Esophagus muscularis mucosa (tissue), 4 donors: ENCODE data around the gene VDR. TPM values are rescaled to one million over a fixed set of nuclear protein-coding genes. Genes with fewer than 3 reads are reported as not detected.

ENCODE experiments used
- DNase-seq: peaks from one replicate; pipeline ENCODE4 v3.0.0-alpha.2; 2017; ENCODE audit errors: extremely low spot score
- H3K27ac ChIP-seq, 4 donors: fragments of 200-600 bp; sonication (generic); replicated peaks in 1 of 4; 1 replicate in 3 of 4; 2 replicates in 1 of 4; pipeline ENCODE4 v1.5.1; 2016 to 2019; ENCODE audit warnings: mild to moderate bottlenecking in 1 of 4
- H3K27me3 ChIP-seq, 4 donors: fragments of 200-600 bp; sonication (generic); one replicate each; pipeline versions ENCODE4 v1.5.1 to v1.6.0; 2016 to 2019
- H3K36me3 ChIP-seq, 4 donors: fragments of 200-600 bp; sonication (generic); one replicate each; pipeline ENCODE4 v1.5.1; 2016 to 2019
- H3K4me1 ChIP-seq, 4 donors: fragments of 200-600 bp; sonication (generic); one replicate each; pipeline ENCODE4 v1.5.1; 2016 to 2019
- H3K4me3 ChIP-seq, 4 donors: fragments of 200-600 bp; sonication (generic); 1 replicate in 2 of 4; 2 replicates in 2 of 4; pipeline ENCODE4 v1.5.1; 2016 to 2019; ENCODE audit warnings: mild to moderate bottlenecking in 4 of 4, moderate library complexity in 1 of 4
- H3K9me3 ChIP-seq, 4 donors: fragments of 200-600 bp; sonication (generic); 1 replicate in 3 of 4; 2 replicates in 1 of 4; pipeline ENCODE4 v1.5.1; 2016 to 2019
- EP300 ChIP-seq: sonication (generic); formaldehyde crosslinking; IDR thresholded peaks from one replicate; pipeline ENCODE4 v1.6.1; 2017; ENCODE audit warnings: antibody characterized with exemption
- POLR2A ChIP-seq: fragments of 450-650 bp; IDR thresholded peaks from one replicate; pipeline ENCODE4 v1.6.1; 2017; ENCODE audit warnings: antibody characterized with exemption, moderate library complexity, mild to moderate bottlenecking, low read depth
- POLR2AphosphoS5 ChIP-seq, 2 donors: sonication (generic); formaldehyde crosslinking; IDR thresholded peaks; one replicate each; pipeline ENCODE4 v1.6.1; 2017; ENCODE audit warnings: antibody characterized with exemption in 2 of 2
- WGBS: methylation state at CpG from one replicate; pipeline ENCODE4 v1.1.5; 2018; 5-methylcytosine and 5-hydroxymethylcytosine counted together
- intact Hi-C: fragments of 100-400 bp; cut with DNase I; formaldehyde crosslinking; loops from one replicate; pipeline ENCODE4 v1.15.1; 2023
- total RNA-seq, 4 donors: library from RNA; depleted of rRNA; stranded (reverse); fragments of >200 nt; gene quantifications; one replicate each; pipeline versions ENCODE4 v1.1.0 to v1.2.1, GENCODE V29; 2016
- TF ChIP-seq, protein P1 (sequence below), 3 experiments: fragments of 200-600 bp in 2 of 3; fragments of 450-650 bp in 1 of 3; sonication (generic) in 2 of 3; IDR thresholded peaks; one replicate each; pipeline ENCODE4 v1.5.1; 2017 to 2019; ENCODE audit warnings: antibody characterized with exemption in 3 of 3, mild to moderate bottlenecking in 2 of 3, moderate library complexity in 1 of 3

Gene VDR
- total RNA-seq, 4 donors from 2014 or later, result 0.42 to 2.8 (median 2.1) TPM

DNA sequence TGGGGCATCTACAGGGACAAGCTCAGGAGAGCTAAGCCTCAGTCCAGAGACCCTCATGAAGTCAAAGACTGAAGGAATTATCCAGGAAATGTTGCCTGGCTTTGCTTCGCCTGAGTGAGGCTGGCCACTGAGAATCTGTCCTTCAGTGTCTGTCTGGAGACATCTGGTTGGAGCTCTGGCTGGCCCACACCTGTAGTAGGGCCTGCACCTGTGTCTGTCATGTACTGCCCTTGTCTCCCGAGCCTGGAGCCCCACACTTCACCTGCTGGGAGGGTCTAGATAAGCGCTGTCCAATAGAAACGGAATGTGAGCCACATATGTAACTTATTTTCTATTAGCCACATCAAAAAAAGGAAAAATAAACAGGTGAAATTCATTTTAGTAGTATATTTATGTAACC lies 75.2 kb downstream of the VDR start:
- 60% methylated on average over 4 of the region's 4 CpGs for WGBS
- DNase-seq, result no peak
- H3K4me3 ChIP-seq, result no peak overlapping the region
- intact Hi-C loops, result no loop called here
- H3K9me3 ChIP-seq, result no peaks in the 10 kb centered on the region
- peak overlapping the region; percentile 92 to 99 (median 98) for H3K27ac ChIP-seq
- no peaks in the 10 kb centered on the region for H3K36me3 ChIP-seq
- no peak for TF ChIP-seq POLR2AphosphoS5 (IDR thresholded peaks at IDR 0.05)
- TF ChIP-seq, protein P1, sequence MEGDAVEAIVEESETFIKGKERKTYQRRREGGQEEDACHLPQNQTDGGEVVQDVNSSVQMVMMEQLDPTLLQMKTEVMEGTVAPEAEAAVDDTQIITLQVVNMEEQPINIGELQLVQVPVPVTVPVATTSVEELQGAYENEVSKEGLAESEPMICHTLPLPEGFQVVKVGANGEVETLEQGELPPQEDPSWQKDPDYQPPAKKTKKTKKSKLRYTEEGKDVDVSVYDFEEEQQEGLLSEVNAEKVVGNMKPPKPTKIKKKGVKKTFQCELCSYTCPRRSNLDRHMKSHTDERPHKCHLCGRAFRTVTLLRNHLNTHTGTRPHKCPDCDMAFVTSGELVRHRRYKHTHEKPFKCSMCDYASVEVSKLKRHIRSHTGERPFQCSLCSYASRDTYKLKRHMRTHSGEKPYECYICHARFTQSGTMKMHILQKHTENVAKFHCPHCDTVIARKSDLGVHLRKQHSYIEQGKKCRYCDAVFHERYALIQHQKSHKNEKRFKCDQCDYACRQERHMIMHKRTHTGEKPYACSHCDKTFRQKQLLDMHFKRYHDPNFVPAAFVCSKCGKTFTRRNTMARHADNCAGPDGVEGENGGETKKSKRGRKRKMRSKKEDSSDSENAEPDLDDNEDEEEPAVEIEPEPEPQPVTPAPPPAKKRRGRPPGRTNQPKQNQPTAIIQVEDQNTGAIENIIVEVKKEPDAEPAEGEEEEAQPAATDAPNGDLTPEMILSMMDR (IDR thresholded peaks at IDR 0.05), result no peak
- no peak for TF ChIP-seq EP300
- no peak for TF ChIP-seq POLR2A
- H3K4me1 ChIP-seq, result peaks cover 52 to 60% (median 57%) of the 10 kb centered on the region in 4 donors
- H3K27me3 ChIP-seq, result no peaks in the 10 kb centered on the region

DNA sequence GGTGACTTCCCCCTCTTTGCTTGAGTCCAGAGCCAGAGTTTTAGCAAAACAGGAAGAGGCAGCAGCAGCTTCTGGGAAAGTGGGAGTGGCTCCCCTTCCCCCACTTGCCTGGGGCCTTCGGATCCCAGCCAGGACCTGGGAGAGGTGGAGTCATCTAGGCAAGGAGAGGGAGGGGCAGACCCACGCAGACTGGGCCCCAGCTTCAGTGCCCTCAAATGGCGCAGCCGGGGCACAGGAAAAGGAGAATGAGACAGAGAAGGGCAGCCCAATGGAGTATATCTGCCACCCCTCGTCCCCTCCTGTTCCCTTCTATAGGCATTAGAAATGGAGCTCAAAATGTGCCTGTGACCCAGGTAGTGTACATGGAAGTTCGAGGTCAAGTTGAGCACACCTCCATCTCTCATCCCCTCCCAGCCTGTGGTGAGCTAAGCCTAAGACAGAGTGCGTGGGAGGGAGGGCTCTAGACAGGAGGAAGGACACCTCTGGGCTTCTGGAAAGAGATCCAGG lies 75.8 kb downstream of the VDR start:
- H3K27ac ChIP-seq, result peak overlapping the region; percentile 92 to 99 (median 98)
- intact Hi-C loops, result no loop called here
- WGBS, result 32% methylated on average over 7 of the region's 7 CpGs
- H3K27me3 ChIP-seq, result no peaks in the 10 kb centered on the region
- no peaks in the 10 kb centered on the region for H3K9me3 ChIP-seq
- peaks cover 58 to 65% (median 63%) of the 10 kb centered on the region in 4 donors for H3K4me1 ChIP-seq
- no peaks in the 10 kb centered on the region for H3K36me3 ChIP-seq
- TF ChIP-seq POLR2A (no peak), POLR2AphosphoS5 (IDR thresholded peaks at IDR 0.05) (peak; percentile 75 to 82), EP300 (peak; percentile 27)
- TF ChIP-seq, protein P1 (IDR thresholded peaks at IDR 0.05), result no peak
- peak overlapping the region in 3 of 4 donors; percentile 0 to 24 (median 12) for H3K4me3 ChIP-seq
- no peak for DNase-seq

- H3K4me3 ChIP-seq, result peak overlapping the region in 2 of 4 donors; percentile 12 to 24
- intact Hi-C loops, result no loop called here
- peaks cover 65 to 72% (median 70%) of the 10 kb centered on the region in 4 donors for H3K4me1 ChIP-seq
- H3K36me3 ChIP-seq, result no peaks in the 10 kb centered on the region
- H3K27ac ChIP-seq, result peak overlapping the region; percentile 92 to 99 (median 98)
- WGBS, result 55% methylated on average over 13 of the region's 14 CpGs
- no peaks in the 10 kb centered on the region for H3K27me3 ChIP-seq
- no peak for TF ChIP-seq EP300
- TF ChIP-seq POLR2AphosphoS5 (IDR thresholded peaks at IDR 0.05), result no peak
- TF ChIP-seq, protein P1 (IDR thresholded peaks at IDR 0.05), result no peak
- no peak for TF ChIP-seq POLR2A
- no peaks in the 10 kb centered on the region for H3K9me3 ChIP-seq
- no peak for DNase-seq
Measured at GRCh38 chr12:47828008-47828975, 76.5 kb downstream of the VDR start.

DNA sequence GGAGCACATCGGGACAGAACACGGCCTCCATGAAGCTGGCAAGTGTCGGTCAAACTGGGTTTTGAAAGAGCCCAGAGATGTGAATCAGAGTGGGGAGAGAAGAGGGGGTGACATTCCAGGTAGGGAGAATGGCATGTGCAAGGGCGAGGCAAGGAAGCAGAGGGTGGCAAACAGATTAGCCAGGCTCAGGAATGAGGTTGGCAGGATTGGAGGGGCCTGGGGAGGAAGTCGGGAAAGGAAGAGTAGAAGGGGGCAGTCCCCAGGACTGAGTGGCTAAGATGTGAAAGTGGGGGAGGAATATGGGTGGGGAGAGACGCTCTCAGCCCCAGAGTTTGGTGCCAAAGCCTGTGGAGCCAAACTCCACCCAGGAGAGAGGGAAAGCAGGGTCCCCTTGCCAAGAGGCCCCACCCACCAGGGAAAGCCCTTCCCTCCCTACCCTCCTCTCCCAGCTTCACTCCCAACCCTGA lies 79.6 kb downstream of the VDR start:
- intact Hi-C loops, result no loop called here
- WGBS, result 53% methylated on average over 6 of the region's 6 CpGs

More for the DNA sequence above, 79.6 kb downstream of the VDR start:
- Histone ChIP-seq H3K27ac (peak overlapping the region; percentile 92 to 99 (median 98)), H3K4me1 (peaks cover 92 to 99% (median 96%) of the 10 kb centered on the region in 4 donors), H3K36me3 (no peaks in the 10 kb centered on the region), H3K27me3 (no peaks in the 10 kb centered on the region), H3K4me3 (no peak overlapping the region), H3K9me3 (no peaks in the 10 kb centered on the region)
- DNase-seq, result no peak
- TF ChIP-seq, protein P1 (IDR thresholded peaks at IDR 0.05), result no peak
- peak in 1 of 2 donors; percentile 63 for TF ChIP-seq POLR2AphosphoS5 (IDR thresholded peaks at IDR 0.05)
